AG08396 (cell line): Measurements from ENCODE around the gene TAF10.
A peak's percentile ranks its signal among the peaks of the same experiment; 100 is the strongest.

Experiments used
- DNase-seq: peaks from one replicate; pipeline ENCODE4 v3.0.0; 2012; ENCODE audit warnings: low spot score, mixed read lengths

Gene TAF10

GRCh38 chr11:6583584-6583983 lies 28.4 kb downstream of the TAF10 start:
- DNase-seq, result no peak

GRCh38 chr11:6579681-6580080 lies 32.3 kb downstream of the TAF10 start:
- no peak for DNase-seq

- DNase-seq, result no peak
These were observed 33.9 kb downstream of the TAF10 start for GRCh38 chr11:6578134-6578533.

- peak; percentile 45 for DNase-seq
These were observed 35.3 kb downstream of the TAF10 start for GRCh38 chr11:6576471-6577373.

GRCh38 chr11:6574816-6575715 lies 37.0 kb downstream of the TAF10 start:
- no peak for DNase-seq

- DNase-seq, result peak; percentile 84
These were observed 39.8 kb downstream of the TAF10 start for GRCh38 chr11:6572215-6572614.

DNA sequence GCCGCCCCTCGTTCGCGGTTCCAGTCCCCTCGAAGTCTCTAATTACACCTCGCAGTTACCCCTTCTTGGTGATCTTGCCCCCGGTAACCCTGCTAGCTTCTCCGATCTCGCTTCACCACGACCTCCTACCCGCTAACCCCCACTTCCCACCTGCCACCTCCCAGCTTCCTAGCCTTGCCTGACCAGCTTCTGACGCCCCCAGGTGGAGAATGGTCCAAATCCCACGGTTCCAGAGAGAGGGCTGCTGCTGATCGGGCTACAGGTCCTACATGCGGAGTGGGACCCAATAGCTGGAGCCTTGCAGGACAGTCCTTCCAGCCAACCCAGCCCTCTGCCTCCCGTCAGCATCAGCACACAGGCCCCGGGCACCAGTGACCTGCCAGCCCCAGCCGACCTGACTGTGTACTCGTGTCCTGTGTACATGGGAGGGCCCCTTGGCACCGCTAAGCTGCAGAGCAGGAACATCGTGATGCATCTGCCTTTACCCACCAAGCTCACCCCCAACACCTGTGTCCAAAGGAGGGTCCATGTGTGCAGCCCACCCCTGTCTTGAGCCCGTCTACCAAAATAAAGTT lies 40.5 kb downstream of the TAF10 start:
- DNase-seq, result no peak

DNA sequence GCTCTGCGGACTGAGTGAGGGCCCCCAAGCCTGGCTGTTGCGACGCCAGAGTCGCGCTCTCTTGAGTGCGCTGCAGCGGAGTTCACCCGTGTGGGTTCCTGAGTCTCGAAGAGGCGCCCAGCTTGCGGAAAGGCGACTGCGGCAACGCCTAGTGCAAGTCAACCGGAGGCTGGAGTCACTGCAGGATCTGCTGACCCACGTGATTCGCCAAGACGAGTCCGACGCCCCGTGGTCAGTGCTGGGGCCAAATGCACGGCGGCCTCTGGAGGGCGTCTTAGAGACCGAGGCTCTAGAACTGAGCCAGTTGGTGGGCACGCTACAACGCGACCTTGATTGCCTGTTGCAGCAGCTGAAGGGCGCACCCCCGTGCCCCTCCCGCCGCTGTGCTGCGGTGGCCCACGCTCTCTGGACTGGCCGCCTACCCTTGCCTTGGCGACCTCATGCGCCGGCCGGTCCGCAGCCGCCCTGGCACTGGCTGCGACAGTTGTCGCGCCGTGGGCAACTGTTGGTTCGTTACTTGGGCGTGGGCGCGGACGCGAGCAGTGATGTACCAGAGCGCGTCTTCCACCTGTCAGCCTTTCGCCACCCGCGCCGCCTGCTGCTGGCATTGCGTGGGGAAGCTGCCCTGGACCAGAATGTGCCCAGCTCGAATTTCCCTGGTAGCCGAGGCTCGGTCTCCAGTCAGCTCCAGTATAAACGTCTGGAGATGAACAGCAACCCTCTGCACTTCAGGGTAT lies 41.2 kb downstream of the TAF10 start:
- DNase-seq, result no peak

GRCh38 chr11:6569706-6570105 lies 42.3 kb downstream of the TAF10 start:
- no peak for DNase-seq

- peak; percentile 76 for DNase-seq
These were observed 43.7 kb downstream of the TAF10 start for GRCh38 chr11:6568191-6568918.

DNA sequence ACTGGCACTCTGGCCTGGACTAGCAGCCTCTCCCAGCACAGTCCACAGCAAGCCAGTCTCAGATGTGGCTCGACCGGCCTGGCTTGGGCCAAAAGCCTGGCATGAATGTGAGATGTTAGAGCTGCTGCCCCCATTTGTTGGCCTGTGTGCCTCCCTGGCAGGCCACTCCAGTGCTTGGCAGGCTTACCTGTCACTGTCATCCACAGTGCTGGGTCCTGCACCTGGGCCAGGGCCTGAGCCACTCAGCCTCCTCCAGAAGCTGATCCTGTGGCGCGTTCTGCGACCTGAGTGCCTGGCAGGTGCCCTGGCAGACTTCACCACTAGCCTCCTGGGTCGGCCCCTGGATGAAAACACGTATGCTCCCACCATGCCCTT lies 44.7 kb downstream of the TAF10 start:
- DNase-seq, result no peak

DNA sequence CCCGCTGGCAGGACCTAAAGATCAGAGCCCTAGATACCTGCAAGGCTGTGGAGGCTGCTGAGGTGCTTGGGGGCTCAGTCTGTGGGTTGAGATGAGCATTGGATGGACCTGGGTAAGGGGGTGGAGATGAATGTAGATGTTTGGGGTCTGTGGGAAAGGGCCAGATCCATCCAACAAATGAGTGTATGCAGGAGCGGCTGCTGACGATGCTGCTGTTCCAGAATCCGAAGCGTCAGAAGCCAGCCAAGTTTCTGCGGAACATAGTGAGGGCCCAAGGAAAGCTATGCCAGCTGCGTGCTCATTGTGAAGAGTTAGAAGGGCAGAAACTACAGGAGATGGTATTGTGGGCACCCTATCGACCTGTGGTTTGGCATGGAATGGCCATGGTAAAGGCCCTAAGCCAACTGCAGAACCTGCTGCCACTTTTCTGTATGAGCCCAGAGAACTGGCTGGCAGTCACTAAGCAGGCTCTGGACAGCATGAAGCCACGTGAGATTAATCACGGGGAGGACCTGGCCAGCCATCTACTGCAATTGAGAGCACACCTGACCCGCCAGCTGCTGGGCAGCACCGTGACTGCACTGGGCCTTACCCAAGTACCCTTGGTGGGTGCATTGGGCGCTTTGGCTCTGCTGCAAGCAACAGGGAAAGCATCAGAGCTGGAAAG lies 45.2 kb downstream of the TAF10 start:
- no peak for DNase-seq

- no peak for DNase-seq
These were observed 45.9 kb downstream of the TAF10 start for GRCh38 chr11:6565988-6566703.

- DNase-seq, result no peak
These were observed 46.7 kb downstream of the TAF10 start for GRCh38 chr11:6565325-6565724.

DNA sequence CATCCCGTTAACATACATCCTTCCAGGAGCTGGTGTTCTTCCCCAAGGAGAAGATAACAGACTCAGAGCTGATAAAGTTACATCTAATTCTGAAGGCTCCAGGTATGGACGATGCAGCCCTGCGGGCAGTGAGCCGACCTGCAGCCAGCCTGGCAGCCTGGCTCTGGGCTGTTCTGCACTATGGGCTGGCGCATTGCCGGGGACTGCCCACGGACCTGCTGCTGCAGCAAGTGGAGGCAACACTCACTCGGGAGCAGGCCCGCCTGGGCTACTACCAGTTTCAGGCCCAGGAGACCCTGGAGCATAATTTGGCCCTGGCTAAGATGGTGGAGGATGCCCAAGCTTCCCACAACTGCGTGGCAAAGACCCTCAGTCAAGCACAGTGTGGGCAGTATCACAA lies 48.3 kb downstream of the TAF10 start:
- no peak for DNase-seq

DNA sequence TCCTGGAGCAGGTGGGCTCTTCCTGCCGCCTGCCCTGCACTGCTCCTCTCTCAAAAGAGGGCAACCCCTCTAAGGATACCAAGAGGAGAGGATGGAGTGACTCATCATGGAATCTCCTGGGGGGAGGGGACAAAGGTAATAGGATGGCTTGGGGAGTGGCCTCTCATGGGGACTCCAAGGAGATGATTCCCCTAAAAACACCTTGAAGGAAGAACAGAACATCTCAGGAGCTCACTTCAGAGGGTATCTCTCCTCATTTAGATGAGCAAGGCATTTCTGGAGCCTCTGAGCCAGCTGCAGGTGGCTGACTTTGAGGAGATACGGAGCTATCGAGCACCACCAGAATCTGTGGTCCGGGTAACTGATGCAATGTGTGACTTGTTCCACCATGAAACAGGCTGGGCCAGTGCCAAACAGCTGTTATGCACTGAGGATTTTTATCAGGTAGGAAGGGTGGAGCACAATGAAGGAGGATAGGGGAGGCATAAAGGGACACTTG lies 48.8 kb downstream of the TAF10 start:
- DNase-seq, result no peak

GRCh38 chr11:6561288-6561687 lies 50.7 kb downstream of the TAF10 start:
- no peak for DNase-seq
